ENCODE results near the gene DBH.

DBH gene

GRCh38 chr9:133597316-133597957 is 38.7 kb upstream of the DBH start:
- in situ Hi-C loops (cut with HindIII; ENCODE audit: low pct_unique_long_range_greater_than_20kb, low sequenced_read_pairs), result no loop called here
- no peak for TF ChIP-seq JUND (IDR thresholded peaks at IDR 0.05; ENCODE audit: low read depth)
- peak in 1 of 2 experiments; percentile 38 for DNase-seq (ENCODE audit: low read depth in 1 of 2, low spot score in 1 of 2)

GRCh38 chr9:133598978-133599377 is 37.2 kb upstream of the DBH start:
- no peak for TF ChIP-seq JUND (IDR thresholded peaks at IDR 0.05; ENCODE audit: low read depth)
- in situ Hi-C loops (cut with HindIII; ENCODE audit: low pct_unique_long_range_greater_than_20kb, low sequenced_read_pairs), result no loop called here
- no peak for DNase-seq (ENCODE audit: low read depth in 1 of 2, low spot score in 1 of 2)

GRCh38 chr9:133599470-133600173 is 36.5 kb upstream of the DBH start:
- in situ Hi-C loops (cut with HindIII; ENCODE audit: low pct_unique_long_range_greater_than_20kb, low sequenced_read_pairs), result no loop called here
- no peak for TF ChIP-seq JUND (IDR thresholded peaks at IDR 0.05; ENCODE audit: low read depth)
- DNase-seq (ENCODE audit: low read depth in 1 of 2, low spot score in 1 of 2), result no peak

- in situ Hi-C loops (cut with HindIII; ENCODE audit: low pct_unique_long_range_greater_than_20kb, low sequenced_read_pairs), result no loop called here
- no peak for DNase-seq (ENCODE audit: low read depth in 1 of 2, low spot score in 1 of 2)
- TF ChIP-seq JUND (IDR thresholded peaks at IDR 0.05; ENCODE audit: low read depth), result no peak
These were observed 35.4 kb upstream of the DBH start for GRCh38 chr9:133600739-133601138.

- in situ Hi-C loops (cut with HindIII; ENCODE audit: low pct_unique_long_range_greater_than_20kb, low sequenced_read_pairs), result no loop called here
- no peak for DNase-seq (ENCODE audit: low read depth in 1 of 2, low spot score in 1 of 2)
- TF ChIP-seq JUND (IDR thresholded peaks at IDR 0.05; ENCODE audit: low read depth), result no peak
These were observed 34.4 kb upstream of the DBH start for GRCh38 chr9:133601746-133602145.

GRCh38 chr9:133602277-133602676 is 33.9 kb upstream of the DBH start:
- TF ChIP-seq JUND (IDR thresholded peaks at IDR 0.05; ENCODE audit: low read depth), result no peak
- no peak for DNase-seq (ENCODE audit: low read depth in 1 of 2, low spot score in 1 of 2)
- in situ Hi-C loops (cut with HindIII; ENCODE audit: low pct_unique_long_range_greater_than_20kb, low sequenced_read_pairs), result no loop called here

GRCh38 chr9:133603135-133603927 is 32.8 kb upstream of the DBH start:
- DNase-seq (ENCODE audit: low read depth in 1 of 2, low spot score in 1 of 2), result no peak
- in situ Hi-C loops (cut with HindIII; ENCODE audit: low pct_unique_long_range_greater_than_20kb, low sequenced_read_pairs), result no loop called here
- no peak for TF ChIP-seq JUND (IDR thresholded peaks at IDR 0.05; ENCODE audit: low read depth)

- no peak for TF ChIP-seq JUND (IDR thresholded peaks at IDR 0.05; ENCODE audit: low read depth)
- in situ Hi-C loops (cut with HindIII; ENCODE audit: low pct_unique_long_range_greater_than_20kb, low sequenced_read_pairs), result no loop called here
- no peak for DNase-seq (ENCODE audit: low read depth in 1 of 2, low spot score in 1 of 2)
These were observed 31.9 kb upstream of the DBH start for GRCh38 chr9:133604214-133604613.

GRCh38 chr9:133604856-133605255 is 31.3 kb upstream of the DBH start:
- DNase-seq (ENCODE audit: low read depth in 1 of 2, low spot score in 1 of 2), result no peak
- in situ Hi-C loops (cut with HindIII; ENCODE audit: low pct_unique_long_range_greater_than_20kb, low sequenced_read_pairs), result no loop called here

GRCh38 chr9:133605446-133605845 is 30.7 kb upstream of the DBH start:
- DNase-seq (ENCODE audit: low read depth in 1 of 2, low spot score in 1 of 2), result no peak
- in situ Hi-C loops (cut with HindIII; ENCODE audit: low pct_unique_long_range_greater_than_20kb, low sequenced_read_pairs), result no loop called here
- TF ChIP-seq JUND (IDR thresholded peaks at IDR 0.05; ENCODE audit: low read depth), result no peak

More at GRCh38 chr9:133604856-133605255, 31.3 kb upstream of the DBH start:
- no peak for TF ChIP-seq JUND (IDR thresholded peaks at IDR 0.05; ENCODE audit: low read depth)

GRCh38 chr9:133605856-133606707 is 30.1 kb upstream of the DBH start:
- no peak for TF ChIP-seq JUND (IDR thresholded peaks at IDR 0.05; ENCODE audit: low read depth)
- DNase-seq (ENCODE audit: low read depth in 1 of 2, low spot score in 1 of 2), result no peak

GRCh38 chr9:133606708-133607025 is 29.5 kb upstream of the DBH start:
- TF ChIP-seq JUND (IDR thresholded peaks at IDR 0.05; ENCODE audit: low read depth), result no peak
- no peak for DNase-seq (ENCODE audit: low read depth in 1 of 2, low spot score in 1 of 2)
- in situ Hi-C loops (cut with HindIII; ENCODE audit: low pct_unique_long_range_greater_than_20kb, low sequenced_read_pairs), result no loop called here

More at GRCh38 chr9:133605856-133606707, 30.1 kb upstream of the DBH start:
- in situ Hi-C loops (cut with HindIII; ENCODE audit: low pct_unique_long_range_greater_than_20kb, low sequenced_read_pairs), result no loop called here
